GM23338 (cell line): ENCODE measurements around the gene DEPDC1. TPM values are rescaled to one million over a fixed set of nuclear protein-coding genes. Genes with fewer than 3 reads are reported as not detected.

Source experiments
- REST ChIP-seq: IDR thresholded peaks from one replicate; pipeline ENCODE4 v1.6.1; 2018; ENCODE audit warnings: antibody characterized with exemption; ENCODE audit not compliant: unreplicated experiment
- ZNF114 ChIP-seq: fragments of 250-450 bp; sonication (Bioruptor Pico); IDR thresholded peaks from 2 replicates; pipeline ENCODE4 v1.5.0; 2020; ENCODE audit warnings: mild to moderate bottlenecking, moderate library complexity
- polyA plus RNA-seq: library from polyadenylated mRNA; unstranded; fragments of >200 nt; fragmentation: Nextera tagmentation; extraction: Ambion mirVana; gene quantifications from 2 replicates; pipeline ENCODE4 v1.2.1, GENCODE V29; 2016
- small RNA-seq: library from RNA; depleted of rRNA; stranded (forward); fragments of <200 nt; gene quantifications from one replicate; pipeline ENCODE3, GENCODE V24; 2014; ENCODE audit warnings: low replicate concordance
- total RNA-seq: library from RNA; depleted of rRNA; stranded (reverse); fragments of >200 nt; shearing (Covaris generic); gene quantifications from 2 replicates; pipeline ENCODE4 v1.2.3, GENCODE V29; 2014; rRNA removed

Gene DEPDC1
- total and polyA plus RNA-seq, 2 experiments from 2014 or later, result 30.0 to 42.9 TPM

- TF ChIP-seq REST (no peak), ZNF114 (CRISPR knock-in tag) (no peak)
Measured at GRCh38 chr1:68426594-68426993, 70.3 kb downstream of the DEPDC1 start (continued).

Small RNA genes within 50 kb of the gene (small RNA-seq; reads per million reads assigned to genes)
- not detected for gene TXNP2

Other genes with a start within 250 kb of the DEPDC1 start
- not detected in 2 replicates for gene RPE65, start 47.1 kb downstream of the DEPDC1 start, total RNA-seq
- gene RPE65, start 47.1 kb downstream of the DEPDC1 start, polyA plus RNA-seq, result not detected in 2 replicates